Measurements from ENCODE around the gene GSC2.
A peak's percentile ranks its signal among the peaks of the same experiment; 100 is the strongest.

GSC2 gene

DNA sequence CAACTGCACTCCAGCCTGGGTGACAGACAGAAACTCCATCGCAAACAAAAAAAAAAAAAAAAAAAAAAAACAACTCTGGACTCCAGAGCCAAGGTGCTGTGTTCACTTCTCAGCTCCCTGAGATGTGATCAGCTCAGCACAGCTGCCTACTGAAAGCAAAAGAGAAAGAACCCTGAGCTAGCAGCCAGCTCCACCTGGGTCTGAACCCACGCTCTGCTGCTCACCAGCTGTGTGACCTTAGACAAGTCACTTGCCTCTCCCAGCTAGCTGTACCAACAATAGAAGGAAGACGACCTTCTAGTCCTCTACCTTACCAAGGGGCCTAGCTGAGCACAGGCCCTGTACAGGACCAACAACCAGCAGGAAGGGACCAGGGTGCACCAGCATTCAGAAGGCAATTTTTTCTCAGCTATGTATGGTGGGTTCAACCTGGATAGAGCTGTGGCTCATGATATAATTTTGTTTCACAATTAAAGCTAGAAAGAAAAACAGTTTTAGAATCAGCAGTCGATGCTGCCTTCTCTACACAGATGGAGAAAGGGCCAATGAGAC is 31.7 kb downstream of the GSC2 start:
- DNase-seq = no peak

DNA sequence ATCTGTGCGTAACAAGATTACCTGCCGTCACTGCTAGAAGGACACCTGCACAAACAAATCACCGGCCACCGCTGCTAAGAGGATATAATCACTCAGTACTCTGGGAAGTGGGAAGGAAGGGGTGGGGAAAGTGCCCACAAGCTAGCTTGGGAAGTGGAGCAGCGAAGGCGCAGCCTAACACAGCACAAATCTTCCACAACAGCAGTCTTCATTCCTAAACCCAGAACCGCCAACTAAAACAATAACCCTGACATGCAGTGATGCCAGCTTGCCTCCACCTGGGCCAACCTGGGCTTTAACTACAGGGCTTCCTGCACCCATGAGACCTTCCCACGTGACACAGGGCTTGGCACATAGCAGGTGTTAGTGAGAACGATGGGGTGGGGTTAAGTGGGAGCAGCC is 33.0 kb downstream of the GSC2 start:
- DNase-seq = no peak

DNA sequence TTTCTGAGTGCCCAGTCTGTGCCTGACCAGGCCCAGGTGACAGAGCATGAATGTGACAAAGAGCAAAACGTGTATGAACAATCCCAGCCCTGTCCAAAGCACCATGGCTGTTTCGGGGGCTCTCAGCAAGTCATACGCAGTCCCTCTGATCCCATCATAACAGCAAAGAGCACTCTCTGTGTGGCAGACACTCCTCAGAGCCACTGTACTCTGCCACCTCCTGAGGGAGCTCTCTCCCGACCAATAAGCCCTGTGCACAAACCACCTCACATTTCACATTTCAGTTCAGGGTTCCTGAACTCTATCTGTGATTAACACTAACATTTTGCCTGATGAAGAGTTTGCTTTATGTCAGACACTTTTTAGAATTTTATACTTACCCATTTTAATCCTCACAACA is 34.5 kb downstream of the GSC2 start:
- DNase-seq = peak; percentile 48

DNA sequence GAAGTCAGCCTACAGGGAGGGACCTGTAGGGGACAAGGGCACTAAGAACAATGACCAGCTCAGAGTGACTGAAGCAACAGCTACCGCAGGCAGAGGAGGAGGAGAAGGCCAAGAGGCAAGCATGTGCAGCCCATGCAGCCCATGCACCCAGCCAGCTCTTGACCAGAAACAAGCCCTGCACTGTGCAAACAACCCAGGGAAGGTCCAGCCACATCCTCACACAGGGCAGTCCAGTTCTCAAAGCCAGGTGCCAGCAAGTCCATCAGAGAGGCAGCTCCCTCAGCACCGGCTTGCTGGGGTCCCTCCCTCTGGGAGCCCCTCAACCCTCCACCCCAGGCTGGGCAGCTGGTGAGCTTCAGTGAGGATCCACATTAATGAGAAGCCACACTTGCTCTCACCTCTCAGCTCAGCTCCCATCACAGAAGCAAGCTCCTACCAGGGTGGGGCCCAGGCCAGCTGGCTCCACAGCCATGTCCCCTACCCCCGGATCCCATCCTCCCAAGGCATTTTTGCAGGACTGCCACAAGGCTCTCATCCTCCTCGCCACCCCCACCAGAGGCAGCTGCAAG is 35.0 kb downstream of the GSC2 start:
- peak; percentile 23 for DNase-seq

DNA sequence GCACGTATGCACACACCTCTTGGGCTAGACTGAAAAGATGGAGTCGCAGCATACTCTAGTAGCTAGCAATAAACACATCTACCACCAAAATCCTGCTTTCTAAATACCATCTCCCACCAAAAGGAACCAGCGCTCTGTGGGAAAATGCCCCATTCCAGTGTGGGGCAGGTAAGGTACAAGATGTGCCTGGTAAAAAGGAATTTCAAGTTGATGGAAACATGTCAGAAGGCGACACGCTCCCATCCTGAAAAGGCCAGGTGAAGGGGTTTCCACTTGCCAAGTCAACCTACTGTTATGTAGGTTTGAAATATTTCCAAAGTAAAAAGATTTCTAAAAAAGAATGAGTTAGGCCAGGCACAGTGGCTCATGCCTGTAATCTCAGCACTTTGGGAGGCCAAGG is 36.7 kb downstream of the GSC2 start:
- peak; percentile 12 for DNase-seq

DNA sequence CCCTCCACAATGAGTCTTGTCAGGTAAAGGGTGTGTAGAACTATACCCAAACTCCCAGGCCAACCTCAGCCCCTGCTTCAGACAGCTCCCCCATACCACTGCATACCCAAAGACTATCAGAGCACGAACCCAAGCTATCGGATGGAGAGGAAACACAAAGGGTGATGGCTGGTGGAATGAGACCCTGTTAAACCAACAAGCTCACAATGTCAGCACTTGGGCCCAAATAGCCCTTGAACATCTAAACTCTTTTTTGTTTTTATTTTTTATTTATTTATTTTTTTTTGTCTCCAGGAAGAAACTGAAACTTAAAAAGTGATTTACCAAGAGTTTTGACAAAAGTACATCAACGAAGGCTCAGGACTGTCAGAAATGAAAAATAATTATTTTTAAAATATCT is 38.5 kb downstream of the GSC2 start:
- no peak for DNase-seq

DNA sequence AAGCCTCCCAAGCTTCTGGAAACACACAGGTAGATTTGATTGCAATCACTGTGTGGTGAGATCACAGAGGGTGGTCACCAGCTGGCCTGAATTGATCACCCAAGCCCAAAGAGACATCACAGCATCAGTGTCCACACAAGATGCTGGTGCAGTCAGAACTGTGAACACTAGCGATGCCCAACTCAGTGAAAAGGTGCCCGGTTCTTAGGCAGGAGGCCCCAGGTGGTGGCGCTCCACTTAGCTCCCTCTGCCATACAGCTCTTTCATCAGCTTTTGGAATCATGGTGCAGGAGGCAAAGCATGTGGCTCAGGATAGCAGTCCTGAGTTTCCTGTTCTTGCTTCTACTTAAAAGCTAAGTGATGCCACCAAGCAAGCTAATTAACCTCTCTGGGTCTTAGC is 39.0 kb downstream of the GSC2 start:
- DNase-seq = peak; percentile 40

DNA sequence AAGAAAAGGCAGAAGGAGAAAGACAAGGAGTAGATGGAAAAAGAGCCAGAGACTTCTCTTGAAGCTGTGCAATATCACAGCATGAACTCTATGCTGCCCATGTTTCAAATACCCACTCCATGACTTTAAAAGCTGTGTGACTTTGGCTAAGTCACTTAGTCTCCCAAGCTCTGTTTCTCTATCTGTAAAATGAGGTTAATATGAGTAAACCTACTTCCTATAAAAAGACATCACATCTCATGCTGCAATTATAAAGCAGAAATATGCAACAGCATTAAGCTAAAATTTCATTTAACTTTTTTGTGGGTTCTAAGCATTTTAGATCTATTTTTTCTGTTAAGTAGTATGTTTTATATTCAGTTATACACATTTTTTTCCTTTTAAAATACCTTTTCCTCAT is 39.4 kb downstream of the GSC2 start:
- no peak for DNase-seq

DNA sequence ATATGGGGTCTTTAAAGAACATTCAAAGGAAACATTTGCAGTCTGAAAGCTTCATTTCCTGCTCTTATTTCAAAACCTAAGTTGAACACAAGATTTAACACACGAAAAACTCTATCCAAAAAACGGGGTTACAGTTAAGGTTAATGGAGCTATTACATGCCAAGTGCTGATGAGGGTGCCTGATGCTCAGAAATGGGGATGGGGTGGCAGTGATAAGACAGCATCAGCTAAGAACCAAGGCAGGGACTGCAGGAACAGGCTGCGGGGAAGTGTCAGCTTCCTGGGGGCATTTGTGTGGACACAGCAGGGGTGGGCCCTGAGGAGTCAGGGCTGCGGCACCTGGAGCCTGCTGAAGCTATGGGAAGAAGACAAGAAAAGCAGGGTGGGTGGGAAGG is 40.0 kb downstream of the GSC2 start:
- DNase-seq = peak; percentile 37

DNA sequence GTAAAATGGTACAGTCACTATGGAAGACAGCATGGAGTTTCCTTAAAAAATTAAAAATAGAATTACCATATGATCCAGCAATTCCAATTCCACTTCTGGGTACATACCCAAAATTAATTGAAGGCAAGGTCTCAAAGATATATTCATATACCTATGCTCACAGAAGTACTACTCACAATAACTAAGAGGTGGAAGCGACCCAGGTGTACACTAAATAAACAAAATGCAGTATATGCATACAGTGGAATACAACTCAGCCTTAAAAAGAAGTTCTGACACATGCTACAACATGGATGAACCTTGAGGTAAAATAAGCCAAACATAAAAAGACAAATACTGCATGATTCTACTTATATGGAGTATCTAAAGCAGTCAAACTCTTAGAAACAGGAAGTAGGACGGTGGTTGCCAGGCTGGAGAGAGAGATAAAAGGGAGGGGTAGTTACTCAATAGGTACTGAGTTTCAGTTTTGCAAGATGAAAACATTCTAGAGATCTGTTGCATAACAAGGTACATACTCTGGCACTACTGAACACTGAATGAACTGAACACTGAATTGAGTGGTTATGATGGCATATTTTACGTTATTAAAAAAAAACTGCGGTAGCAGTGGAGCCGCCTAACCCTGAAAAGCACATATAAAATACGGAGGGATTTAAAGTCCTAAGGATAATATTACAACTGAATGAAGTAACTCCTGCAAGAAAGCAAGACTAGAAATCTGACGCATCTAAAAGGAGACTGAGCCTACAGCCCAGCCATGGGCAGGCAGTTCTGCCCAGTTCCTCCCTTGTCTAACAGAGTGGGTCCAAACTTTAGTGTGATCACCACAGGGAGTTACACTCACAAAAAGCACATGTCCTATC is 40.7 kb downstream of the GSC2 start:
- peak; percentile 25 for DNase-seq

DNA sequence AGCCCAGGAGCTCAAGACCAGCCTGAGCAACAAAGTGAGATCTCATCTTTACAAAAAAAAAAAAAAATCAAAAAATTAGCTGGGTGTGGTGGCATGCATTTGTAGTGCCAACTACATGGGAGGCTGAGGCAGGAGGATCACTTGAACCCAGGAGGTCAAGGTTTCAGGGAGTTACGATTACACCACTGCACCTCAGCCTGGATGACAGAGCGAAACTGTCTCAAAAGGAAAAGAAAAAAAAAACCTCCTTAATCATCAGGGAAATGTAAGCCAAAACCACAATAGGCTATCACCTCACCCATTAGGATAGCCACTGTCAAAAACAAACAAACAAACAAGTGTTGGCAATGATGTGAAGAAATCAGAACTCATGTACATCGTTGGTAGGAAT is 41.3 kb downstream of the GSC2 start:
- peak; percentile 11 for DNase-seq

DNA sequence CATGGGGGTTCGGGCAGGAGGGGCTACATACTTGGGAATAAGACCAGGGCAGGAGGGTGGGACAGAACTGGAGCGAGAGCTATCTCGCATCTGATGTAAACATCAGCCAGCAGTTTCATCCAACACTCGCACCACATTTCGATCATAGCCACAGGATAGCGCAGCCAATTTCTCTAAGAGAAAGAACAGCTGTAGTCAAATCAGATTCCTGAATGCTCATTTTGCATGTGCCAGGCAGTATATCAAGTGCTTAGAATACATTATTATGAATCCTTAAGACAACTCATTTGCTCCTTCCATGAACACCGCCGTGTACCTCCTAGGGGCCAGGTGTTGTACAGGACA is 42.4 kb downstream of the GSC2 start:
- DNase-seq = peak; percentile 14

DNA sequence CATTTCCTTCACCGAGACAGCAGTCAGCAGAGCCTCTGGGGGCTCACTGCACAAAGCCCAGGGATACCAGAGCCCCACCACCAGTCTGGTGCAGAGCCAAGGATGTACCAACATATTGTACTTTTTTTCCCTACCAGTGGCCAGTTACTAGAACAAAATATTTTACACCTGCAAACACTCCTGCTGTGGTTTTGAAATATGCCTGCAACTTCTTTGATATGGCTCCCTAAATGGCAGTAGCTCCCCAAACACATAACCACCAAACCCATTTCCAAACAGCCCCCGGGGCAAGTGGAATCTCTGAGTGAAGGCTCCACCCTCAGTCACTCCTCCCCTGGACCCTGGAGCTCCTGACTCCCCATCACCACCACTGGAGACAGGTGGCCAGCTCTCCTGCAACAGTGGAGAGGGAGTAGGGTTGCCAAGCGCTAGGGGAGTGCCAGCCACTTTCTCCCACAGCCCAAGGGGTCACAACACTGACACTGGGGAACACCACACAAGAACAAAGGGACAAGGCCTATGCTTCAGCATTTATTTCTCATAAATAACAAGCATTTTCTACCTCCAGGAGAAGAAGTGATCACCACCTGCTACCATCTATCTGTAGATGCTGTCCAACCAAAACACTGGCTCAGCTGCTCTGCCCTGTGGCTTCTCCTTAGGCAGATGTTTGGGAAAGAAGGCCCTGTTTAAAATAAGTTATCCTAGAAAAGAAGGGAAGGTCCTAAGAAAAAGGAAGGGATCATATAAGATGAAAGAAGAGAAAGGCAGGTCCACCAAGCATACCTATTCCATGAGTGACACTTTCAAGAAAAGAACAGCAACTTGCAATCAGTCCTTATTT is 43.0 kb downstream of the GSC2 start:
- peak; percentile 35 for DNase-seq

DNA sequence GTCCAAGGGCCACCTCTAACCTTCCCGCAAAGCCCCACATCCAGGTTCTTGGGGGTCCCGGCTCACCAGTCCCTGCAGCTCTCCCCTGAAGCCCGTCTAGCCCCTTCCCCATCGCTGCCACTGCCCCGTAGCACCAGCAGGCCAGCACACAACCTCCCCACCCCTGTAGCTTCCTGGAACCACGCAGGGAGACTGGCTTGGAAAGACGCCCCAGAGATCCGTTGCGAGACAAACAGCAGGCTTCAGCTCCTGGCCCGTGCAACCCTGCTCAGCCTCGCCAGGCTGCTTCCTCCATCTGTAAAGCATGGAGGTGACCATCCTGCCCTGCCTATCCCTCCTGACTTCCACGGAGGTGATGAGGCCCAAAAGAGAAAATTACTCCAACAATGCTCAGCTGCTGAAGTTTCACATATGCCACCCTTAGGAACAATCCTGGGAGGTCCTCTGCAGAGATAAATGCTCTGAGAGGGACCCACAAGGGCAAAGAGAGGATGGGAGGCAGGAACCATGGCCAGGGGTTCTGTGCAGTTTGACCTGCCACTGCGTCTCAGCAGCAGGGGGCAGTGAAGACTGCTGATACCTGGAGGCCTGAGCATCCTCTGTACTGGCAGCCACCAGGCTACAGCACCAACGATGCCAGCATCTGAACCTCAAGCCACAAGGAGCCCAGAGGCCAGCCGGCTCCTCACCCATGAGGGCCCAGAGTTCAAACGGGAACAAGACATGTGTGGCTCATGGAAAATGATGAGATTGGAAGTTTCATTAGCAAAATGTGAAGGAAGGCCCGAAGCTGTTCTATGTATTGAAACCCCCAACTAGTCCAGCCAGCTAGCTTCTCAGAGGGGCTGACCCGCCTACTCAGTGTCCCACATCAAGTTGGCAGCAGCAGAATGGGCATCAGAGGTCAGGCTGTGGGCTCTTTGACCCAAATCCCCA is 44.0 kb downstream of the GSC2 start:
- DNase-seq = peak; percentile 60

DNA sequence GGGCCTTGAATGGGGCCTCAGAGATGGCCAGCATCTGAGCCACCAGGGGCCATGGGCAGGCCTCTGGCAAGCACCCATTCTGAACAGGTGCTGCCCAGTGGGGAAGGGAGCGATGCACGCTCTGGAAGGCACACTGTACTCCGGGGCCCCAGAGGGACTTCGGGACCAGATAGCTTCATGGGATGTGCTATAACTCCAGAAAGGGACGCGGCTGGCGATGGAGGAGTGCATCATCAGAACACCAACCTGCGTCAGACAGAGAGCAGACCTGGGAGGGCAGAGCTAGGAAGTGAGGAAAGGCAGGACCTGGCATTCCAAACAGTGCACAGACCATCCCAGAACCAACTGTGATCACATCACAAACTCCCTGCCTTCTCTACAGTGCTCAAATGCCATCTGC is 44.6 kb downstream of the GSC2 start:
- DNase-seq = peak; percentile 43

DNA sequence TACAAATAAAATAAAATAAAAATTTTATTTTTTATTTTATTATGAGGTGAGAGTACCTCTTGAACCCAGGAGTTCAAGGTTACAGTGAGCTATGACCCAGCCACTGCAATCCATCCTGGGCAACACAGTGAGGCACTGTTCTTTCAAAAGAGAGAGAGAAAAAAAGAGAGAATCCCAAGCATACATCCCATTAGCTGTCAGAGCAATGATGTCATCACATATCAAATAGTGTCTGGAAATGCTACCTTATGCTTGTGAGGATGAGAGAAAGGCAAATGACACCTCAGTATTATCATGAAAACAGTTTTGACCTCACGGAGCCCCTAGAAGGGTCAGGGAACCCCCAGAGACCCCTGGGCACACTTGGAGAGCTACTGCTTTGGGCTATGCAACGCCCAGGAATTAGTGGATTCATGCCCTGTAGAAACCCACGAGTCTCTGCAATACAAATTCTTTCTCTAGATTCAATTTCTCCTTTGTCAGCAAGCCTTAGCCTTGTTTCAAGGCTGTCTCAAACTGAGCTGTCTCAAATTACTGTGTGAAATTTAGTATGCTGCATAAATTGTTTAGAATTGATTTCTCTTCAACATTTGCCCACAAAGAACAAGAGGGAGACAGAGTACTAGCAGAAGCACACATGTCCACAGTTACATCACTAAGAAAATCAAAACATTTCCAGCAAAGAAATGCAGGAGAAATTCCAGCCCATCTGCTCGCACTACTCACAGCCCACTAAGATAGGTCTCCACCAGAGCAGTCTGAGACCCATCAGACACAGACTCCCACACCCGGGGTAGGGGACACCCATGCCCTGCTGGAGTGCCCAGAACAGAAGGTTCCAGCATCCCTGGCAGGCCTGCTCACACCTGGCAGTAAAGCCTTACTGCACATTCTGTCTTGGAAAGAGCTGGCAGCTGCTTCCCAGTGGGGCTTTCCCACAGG is 45.9 kb downstream of the GSC2 start:
- DNase-seq = peak; percentile 24

DNA sequence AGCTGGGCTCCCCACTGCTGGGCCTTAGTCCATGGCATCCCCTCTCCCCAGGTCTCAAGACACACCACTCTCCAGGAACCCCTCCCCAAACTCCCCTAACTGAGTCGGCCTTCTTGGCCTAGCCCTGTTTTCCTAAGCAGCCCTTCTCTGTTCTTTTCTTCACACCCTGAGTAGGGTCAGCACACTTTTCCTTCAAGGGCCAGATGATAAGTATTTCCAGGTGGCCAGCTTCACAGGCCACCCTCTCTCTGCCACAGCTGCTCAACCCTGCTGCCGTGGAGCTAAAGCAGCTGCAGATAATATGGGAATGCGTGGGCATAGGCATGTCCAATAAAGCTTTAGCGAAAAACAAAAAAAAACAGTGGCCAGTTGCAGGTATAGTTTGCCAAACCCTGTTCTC is 51.9 kb downstream of the GSC2 start:
- DNase-seq = no peak

DNA sequence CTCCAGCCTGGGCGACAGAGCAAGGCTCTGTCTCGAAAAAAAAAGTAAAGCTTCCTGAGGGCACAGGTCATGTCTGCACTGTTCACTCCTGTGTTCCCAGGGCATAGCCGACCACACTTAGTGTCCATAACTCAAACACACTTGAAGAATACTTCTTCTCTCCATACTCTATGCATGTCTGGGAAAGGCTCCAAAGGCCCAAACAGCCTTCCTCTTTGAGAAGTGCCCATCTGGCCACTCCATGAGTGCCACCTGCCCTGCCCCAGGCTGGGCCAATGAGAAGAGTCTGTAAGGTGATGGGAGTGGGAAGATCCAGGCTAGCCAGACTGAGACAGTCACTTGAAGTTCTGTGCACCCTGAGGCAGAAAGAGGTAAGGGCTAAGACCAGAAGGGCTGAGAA is 52.6 kb downstream of the GSC2 start:
- DNase-seq = no peak

All from islet precursor cell (in vitro differentiated cells).